HG03342 (cell line): ENCODE data around the gene GLYATL2.

Source experiments
- ATAC-seq: cut with Tn5 transposase; IDR thresholded peaks from one replicate; pipeline ENCODE4 v1.9.1; 2021; ENCODE audit warnings: mild to moderate bottlenecking, moderate library complexity; ENCODE audit not compliant: unreplicated experiment

Gene GLYATL2, protein sequence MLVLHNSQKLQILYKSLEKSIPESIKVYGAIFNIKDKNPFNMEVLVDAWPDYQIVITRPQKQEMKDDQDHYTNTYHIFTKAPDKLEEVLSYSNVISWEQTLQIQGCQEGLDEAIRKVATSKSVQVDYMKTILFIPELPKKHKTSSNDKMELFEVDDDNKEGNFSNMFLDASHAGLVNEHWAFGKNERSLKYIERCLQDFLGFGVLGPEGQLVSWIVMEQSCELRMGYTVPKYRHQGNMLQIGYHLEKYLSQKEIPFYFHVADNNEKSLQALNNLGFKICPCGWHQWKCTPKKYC

DNA sequence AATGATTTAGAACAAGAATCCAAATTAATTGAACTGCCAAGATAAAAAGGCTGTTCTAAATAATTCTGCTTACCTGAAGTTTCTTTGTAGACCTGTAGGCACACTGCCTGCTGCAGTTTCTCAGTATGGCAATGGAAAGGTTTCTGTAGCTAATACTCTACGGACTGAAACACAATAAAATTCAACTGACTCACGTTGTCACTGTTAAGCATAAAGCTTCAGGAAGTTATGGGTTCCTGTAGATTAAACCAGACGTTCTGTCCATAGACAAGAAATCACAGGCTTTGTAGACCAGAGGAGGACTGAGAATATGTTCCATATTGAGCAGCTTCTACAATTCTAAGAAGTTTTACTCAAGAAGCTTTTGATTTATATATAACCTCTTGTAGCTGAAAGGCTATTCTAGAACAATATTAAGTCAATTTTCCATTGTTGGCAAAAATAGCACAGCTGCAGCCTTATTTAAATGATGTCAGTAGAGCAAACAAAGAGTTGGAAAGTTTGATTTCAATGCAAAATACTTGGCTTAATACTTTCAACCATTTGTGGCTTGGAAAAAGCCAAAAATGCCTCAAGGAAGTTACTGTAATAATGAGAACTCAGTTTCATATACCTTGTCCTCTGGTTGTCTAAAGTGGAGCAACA is at the start of gene GLYATL2:
Gene GLYATL2 (minus strand): TSS at position 344 of the 645 bp plus-strand sequence. CDS start 5,092 bp downstream, outside the sequence.
- ATAC-seq, result no peak

DNA sequence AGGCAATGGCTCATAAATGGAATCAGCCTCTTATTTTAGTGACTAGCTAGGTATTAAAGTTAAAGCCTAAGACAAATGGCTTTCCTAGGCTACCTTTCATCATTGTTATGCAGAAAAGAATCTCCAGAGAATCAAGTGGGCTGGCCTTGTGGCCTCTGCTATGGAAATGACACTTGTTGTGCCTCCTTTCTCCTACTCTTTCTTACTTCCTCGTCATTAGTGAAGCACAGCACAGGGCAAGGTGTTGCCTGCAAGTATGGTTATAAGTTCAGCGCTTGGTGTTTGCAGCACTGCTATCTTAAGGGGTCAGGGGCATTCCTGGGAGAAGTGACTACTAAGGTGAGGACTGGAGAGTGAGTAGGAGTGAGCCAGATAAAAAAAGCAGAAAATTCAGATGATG is 49.4 kb upstream of the GLYATL2 start:
- ATAC-seq, result no peak

DNA sequence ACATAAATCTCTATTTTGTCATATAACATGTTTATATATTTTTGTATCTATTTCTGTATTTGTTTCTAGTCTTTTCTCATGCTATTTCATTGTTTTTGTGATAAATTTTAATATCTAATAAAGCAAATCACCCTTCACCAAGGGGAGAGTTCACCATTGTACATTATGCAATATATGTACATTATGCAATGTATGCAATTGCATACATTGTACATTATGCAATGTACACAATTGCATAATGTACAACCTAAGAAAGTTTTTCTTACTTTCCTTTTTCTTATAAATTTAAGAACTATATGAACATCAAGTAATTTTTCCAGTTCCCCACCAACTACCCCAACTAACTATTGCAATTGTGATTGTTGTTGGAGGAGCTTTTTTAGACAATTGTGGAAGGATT is 44.1 kb upstream of the GLYATL2 start:
- no peak for ATAC-seq

DNA sequence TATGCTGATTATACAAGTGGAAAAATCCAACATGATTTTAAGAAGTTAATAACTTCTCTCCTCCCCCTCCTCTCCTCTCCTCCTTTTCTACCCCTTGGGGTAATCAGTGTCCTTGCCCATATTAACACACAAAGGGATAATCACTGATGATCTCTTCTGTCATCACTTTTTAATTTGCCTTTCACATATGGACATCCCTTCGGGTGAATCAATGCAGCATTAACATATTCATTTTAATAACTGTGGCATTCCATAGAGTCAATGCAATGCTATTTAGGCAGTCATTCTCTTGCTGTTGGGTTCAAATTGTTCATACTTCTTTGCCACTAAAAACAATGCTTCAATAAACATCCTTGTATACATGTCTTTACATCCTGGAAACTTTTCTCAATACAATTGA is 42.9 kb upstream of the GLYATL2 start:
- ATAC-seq, result no peak

DNA sequence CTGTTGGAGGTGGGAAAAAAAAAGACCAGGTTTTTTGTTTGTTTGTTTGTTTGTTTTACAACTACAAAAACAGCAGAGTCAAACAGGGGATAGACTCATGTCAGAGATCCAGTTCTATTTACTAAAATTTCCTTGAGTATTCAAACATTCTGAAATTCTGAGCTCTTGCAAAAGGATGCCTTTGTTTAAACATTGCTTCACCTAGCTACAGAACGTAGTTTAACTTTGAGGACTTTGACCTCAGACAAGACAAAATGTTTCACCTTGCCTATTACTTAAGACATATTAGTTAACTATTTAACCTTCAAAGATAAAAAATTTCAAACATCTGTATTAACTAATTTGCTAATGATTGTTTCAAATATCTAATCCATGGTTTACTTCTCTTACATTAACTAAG is 36.1 kb upstream of the GLYATL2 start:
- no peak for ATAC-seq

DNA sequence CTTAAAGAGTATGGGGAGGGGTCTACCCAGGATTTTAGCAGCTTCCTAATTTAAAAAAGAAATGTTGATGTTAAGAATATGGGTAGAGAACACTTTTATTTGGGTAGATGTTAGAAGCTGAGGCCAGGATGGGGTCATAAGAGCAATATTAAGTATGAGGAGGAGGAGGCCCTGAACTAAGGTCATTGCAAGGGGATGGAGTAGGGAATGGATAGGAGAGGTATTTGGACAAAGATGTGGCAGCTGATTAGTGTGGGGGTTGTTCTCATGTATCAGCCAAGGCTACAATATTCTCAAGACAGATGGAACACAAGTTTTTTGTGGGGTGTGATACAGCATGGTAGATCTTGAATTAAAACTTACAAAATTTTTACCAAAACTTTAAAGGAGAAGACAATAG is 35.7 kb upstream of the GLYATL2 start:
- ATAC-seq, result no peak

DNA sequence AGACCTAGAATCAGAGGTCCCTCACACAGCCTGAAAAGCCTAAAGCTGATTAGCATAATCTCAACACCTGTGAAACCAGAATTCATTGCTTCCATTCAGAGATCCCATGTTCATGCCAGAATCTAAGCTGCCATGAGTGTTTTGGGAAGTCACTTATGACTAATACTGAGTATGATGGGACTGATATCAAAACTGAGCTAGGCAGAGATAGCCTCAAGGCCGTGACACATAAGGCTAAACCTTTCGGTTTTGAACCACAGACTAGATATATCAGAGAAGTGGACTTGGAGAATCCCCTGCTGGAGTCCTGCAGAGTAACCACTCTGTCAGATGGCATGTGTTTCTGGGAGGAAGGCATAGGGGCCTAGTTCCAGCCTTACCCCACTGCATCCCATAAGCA is 23.1 kb upstream of the GLYATL2 start:
- ATAC-seq, result no peak

DNA sequence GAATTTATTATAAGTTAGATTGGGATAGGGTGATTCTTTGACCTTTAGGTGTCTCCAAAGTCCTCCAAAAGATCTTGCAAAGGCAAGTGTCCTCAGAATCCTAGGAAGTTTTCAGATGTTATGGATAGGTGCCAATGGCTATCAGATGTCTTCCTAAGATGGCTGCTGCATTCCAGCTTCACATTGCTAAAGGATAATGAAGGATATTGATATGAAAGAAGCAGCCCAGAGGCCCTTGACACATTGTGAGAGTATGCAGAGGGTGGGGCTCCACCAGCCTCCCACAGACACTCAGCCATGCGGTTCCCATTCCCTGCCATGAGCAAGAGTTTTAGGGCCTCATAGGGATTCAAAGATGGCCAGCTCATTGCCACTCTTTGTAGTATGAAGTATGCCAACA is 22.3 kb upstream of the GLYATL2 start:
- no peak for ATAC-seq

DNA sequence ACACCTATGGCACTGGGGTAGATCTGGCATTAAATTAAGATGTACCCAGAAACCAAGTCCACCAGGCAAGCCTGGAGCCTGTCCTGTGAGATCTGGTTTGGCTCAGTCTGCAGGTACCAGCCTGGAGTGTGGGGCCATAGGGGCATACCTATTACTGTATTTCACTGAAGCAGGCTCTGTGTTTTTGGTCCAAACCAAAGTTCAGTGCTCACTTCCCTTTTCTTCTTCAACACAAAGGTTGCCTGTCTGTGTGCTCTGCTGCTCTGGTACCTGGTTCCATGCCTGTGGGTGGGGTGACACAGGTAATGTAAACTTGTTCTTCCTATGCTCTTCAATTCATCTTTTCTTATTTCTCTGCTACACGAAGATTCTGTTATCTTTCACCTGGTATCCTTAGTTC is 19.8 kb upstream of the GLYATL2 start:
- ATAC-seq, result no peak

DNA sequence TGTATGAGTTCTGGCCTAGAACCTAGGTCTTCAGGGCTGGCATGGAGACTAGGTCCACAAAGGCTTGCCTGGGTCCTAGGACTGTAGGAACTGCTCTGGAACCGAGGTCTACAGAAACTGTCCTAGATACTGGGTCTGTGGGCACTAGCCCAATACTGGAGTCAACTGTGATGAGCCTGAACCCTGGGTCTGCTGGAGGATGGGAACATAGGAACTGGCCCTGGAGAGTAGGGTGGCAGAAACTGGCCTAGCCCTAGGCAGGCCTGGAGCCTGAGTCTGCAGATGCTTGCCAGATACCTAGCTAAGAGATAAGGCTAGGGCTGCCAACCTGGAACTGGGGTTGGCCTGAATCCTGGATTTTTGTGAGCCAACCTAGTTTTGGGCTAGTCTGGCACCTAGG is 19.2 kb upstream of the GLYATL2 start:
- ATAC-seq, result no peak

DNA sequence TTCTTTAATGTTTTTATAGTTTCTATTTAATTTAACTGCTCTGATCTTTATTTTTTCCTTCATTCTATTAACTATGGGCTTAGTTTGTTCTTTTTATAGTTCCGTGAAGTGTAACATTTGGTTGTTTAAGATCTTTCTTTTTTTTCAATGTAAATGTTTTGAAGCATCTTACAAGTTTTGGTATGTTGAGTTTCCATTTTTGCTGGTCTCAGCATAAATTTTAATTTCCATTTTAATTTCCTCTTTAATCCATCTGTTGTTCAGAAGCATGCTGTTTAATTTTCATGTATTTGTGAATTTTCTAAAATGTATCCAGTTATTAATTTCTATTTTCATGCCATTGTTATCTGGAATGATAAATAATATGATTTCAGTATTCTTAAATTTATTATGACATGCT is 17.0 kb upstream of the GLYATL2 start:
- ATAC-seq, result no peak

DNA sequence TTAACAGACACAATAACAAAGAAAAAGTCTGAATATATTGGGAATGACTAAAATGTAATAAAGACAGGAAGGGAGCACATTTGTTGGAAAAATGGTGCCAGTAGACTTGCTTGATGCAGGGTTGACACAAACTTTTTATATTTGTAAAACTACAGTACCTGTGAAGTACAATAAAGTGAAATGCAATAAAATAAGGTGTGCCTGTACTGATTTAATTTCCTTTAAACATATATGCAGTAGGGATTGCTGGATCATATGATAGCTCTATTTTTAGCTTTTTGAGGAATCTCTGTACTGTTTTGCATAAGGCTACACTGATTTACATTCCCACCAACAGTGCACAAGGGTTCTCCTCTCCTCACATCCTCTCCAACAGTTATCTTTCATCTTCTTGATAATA is 12.3 kb upstream of the GLYATL2 start:
- no peak for ATAC-seq

DNA sequence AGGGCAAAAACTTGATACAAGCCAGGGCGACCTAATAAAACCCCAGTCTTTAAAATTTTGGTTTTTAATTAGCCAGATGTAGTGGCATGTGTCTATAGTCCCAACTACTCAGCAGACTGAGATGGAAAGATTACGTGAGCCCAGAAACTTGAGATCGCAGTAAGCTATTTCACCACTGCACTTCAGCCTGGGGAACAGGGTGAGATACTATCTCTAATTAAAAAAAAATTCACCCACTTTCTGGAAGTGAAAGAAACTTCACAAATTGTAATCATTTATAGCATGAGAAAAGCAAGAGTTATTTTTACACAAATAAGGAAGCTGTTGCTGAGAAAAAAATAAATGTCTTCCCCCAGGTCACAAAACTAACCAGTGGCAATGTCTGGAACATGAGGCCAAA is 882 bp upstream of the GLYATL2 start:
- no peak for ATAC-seq

DNA sequence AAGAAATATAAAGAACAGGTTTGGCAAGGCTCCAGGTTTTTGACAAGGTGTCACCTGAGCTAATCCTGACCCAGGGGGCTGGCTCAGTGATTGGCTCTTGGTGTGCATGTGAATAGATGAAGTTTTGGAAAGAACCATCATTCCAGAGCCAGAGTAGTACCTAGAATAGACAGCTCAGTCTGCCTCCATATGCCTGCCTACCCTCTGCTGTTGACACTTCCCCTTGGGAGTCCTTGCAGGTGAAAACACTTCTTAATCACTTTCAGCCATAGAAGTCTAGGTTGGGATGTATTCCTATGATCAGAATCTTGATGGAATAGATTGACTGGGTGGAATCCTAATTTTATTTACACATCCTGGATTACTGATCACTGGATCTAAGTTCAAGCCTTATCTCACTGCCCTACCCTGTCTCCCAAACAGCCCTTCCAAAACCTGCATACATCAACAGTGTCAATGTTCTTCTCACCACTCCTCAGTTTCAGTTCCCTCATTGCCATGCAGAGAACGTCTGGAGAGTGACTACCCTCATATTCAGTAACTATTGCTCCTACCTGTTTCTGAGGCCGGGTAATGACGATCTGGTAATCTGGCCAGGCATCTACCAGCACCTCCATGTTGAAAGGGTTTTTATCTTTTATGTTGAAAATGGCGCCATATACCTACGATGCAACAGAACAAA is 6.7 kb downstream of the GLYATL2 start:
- no peak for ATAC-seq

DNA sequence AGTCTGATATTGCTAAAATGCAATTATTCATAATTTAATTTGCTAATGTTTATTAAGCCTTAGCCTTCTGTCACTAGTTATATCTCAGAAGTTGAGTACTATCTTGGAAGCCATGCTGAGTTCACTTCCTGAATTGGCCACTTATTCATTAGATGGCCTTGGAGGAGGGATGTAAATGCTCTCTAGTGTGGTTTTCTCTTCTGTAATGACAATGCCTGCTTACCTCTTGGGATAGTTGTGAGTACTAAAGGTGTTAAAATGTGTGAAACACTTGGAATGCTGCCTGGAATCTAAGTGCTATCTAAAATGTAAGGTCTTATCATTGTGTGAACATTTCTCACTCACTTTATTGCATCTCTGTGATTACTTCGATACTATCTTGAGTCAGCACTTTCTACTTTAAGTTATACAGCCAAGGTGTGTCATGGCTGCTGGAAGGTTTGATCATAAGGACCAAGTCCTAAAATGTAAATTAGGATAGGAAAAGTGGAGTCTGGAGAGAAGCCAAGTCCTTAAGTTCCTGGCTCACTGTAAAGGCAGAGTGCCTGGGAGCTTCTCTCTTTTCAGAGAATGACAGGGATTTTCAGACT is 12.4 kb downstream of the GLYATL2 start:
- no peak for ATAC-seq

DNA sequence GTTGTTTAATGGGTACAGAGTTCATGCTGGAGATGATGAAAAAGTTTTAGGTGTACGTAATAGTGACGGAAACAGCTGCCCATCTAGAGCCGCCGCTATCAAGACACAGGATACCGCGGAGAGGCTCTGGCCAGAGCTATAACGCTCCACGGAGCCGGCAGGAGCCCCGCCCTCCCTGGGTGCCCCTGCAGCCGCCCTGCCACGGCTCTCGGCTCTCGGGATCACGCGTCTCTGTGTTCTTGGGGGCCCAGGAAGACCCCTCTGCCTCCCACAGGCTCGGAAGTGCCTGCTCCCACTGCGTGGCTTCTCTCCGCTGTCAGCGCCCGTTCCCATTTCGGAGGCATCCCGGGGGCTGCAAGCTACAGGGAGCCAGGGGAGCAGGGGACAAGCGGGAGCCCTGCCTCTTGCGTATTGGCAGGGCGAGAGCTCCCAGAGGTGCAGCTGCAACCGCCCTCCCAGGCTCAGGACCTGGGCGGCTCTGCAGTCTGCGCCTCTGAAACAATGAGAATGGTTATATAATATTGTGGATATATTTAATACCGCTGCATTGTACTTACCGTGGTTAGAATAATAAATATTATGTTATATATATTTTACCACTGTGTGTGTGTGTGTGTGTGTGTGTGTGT is 13.7 kb downstream of the GLYATL2 start:
- ATAC-seq, result no peak

DNA sequence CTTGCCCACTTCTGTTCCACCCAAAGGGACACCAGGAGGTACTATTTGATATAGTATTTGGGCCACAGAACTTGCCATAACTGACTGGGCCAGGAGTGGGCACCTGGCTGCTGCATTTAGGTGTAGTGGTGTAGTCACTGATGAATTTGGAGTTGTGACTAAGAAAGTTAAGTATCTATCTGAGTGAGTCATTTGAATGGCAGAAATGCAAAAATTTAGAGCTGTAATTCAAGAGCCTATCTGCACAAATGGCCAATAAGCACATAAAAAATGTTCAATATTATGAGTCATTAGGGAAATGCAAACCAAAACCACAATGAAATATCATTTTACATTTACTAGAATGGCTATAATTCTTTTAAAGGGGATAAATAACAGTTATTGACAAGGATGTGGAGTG is 14.7 kb downstream of the GLYATL2 start:
- ATAC-seq, result no peak

DNA sequence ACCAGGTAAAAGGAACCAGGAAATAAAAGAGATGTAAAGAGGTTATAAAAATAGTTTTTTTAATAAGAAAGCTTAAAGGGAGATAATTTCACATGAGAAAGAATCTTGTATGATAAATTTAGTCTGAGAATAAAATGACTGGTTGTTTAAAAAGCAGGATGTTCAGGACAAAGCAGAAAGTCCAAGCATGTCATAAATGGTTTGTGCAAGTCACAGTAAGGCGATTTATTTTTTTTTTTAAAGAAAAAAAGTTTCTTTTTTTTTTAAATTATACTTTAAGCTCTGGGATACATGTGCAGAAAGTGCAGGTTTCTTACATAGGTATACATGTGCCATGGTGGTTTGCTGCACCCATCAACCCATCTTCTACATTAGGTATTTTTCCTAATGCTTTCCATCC is 30.8 kb downstream of the GLYATL2 start:
- ATAC-seq, result no peak

DNA sequence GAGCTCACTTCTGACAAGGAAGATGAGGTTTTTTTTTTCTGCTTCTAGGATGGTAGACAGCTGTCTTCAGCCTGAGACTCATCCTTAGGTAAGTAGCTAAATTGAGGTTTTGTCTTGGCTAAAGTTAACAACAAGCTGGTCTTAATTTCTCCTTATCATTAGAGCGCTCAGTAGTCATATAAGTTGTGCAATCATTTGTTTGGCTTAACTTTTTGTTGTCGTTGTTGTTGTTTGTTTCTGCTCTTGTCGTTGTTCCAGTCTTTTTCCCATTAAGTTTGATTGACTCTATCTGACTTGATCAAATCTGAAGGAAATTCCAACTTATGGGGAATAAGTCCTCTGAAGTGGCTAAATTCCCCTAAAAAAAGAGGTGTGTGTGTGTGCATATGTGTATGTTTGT is 33.0 kb downstream of the GLYATL2 start:
- ATAC-seq, result no peak

DNA sequence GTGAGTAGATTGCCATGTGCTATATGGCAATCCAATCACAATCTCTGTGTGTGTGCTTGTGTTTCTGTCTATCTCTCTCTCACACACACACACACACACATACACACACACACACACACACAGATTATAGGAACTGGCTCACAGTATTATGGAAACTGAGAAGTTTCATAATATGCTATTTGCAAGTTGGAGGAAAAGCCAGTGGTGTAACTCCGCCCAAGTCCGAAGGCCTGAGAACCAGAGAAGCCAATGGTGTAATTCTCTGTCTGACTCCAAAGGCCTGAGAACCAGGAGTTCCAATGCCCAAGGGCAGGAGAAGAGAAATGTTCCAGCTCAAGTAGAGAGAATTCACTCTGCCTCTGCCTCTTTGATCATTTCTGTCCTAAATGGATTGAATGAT is 37.2 kb downstream of the GLYATL2 start:
- ATAC-seq, result no peak

DNA sequence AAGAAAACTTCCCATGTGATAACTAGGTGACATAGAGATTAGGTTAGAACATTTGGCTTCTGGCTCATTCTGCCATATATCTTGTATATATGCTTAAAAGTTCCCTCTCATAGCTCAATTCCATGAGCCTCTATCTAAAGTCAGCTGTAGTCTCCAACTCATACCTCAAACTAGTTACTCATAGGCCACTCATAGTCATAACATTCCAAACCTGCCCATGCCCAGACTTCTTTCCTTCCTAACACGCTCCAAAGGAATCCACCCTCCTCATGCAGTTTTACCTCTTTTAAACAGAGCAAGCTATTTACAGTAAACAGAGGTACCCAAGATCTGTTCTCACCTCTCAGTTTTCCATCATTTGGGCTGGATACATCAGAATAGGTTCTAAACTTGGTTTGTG is 39.4 kb downstream of the GLYATL2 start:
- no peak for ATAC-seq
